GM23338 (cell line): ENCODE measurements around the gene ETFB. TPM values are rescaled to one million over a fixed set of nuclear protein-coding genes. Genes with fewer than 3 reads are reported as not detected.

Experiments used
- ATAC-seq: fragments of 200-7000 bp; cut with Tn5 transposase; 3 replicates; pipeline ENCODE4 v1.9.1; 2020
- DNase-seq: peaks from one replicate; pipeline ENCODE4 v3.0.0-alpha.2; 2015; ENCODE audit warnings: low spot score
- H2AFZ ChIP-seq: fragments of 200-600 bp; sonication (generic); 2 replicates; pipeline ENCODE4 v1.8.0; 2016; ENCODE audit warnings: antibody characterized with exemption, mild to moderate bottlenecking, moderate library complexity
- H3F3A ChIP-seq: fragments of 200-600 bp; sonication (generic); replicated peaks from 2 replicates; pipeline ENCODE4 v1.8.0; 2017; ENCODE audit warnings: antibody characterized with exemption, mixed run types, low read depth
- H3K27ac ChIP-seq: fragments of 200-600 bp; sonication (generic); 2 replicates; pipeline ENCODE4 v1.6.1; 2016; ENCODE audit warnings: low read depth
- H3K27me3 ChIP-seq: fragments of 200-600 bp; sonication (generic); 2 replicates; pipeline ENCODE4 v1.8.0; 2016; ENCODE audit warnings: mild to moderate bottlenecking, mixed run types, moderate library complexity; ENCODE audit not compliant: insufficient read depth
- H3K36me3 ChIP-seq: fragments of 200-600 bp; sonication (generic); 2 replicates; pipeline ENCODE4 v1.8.0; 2016; ENCODE audit warnings: mild to moderate bottlenecking; ENCODE audit not compliant: insufficient read depth
- H3K4me1 ChIP-seq: fragments of 200-600 bp; sonication (generic); 2 replicates; pipeline ENCODE4 v1.8.0; 2016; ENCODE audit warnings: mild to moderate bottlenecking, moderate library complexity; ENCODE audit not compliant: insufficient read depth
- H3K4me2 ChIP-seq: fragments of 200-600 bp; sonication (generic); 2 replicates; pipeline ENCODE4 v1.7.1; 2017; ENCODE audit warnings: mixed run types
- H3K4me3 ChIP-seq: fragments of 200-600 bp; sonication (generic); 2 replicates; pipeline ENCODE4 v1.6.1; 2016; ENCODE audit warnings: mixed run types
- H3K79me2 ChIP-seq: fragments of 200-600 bp; sonication (generic); replicated peaks from 2 replicates; pipeline ENCODE4 v1.8.0; 2017; ENCODE audit warnings: mild to moderate bottlenecking; ENCODE audit not compliant: insufficient read depth
- H3K9me2 ChIP-seq: fragments of 200-600 bp; sonication (generic); 2 replicates; pipeline ENCODE4 v1.8.0; 2017; ENCODE audit not compliant: insufficient read depth
- H4K20me1 ChIP-seq: fragments of 200-600 bp; sonication (generic); replicated peaks from 2 replicates; pipeline ENCODE4 v1.8.0; 2017; ENCODE audit warnings: mild to moderate bottlenecking; ENCODE audit not compliant: insufficient read depth
- H3K27ac Mint-ChIP-seq: 2 replicates; pipeline ENCODE4 v1.8.0; 2020; ENCODE audit warnings: inconsistent platforms, mild to moderate bottlenecking, moderate library complexity, mixed read lengths
- H3K27me3 Mint-ChIP-seq: 3 replicates; pipeline ENCODE4 v1.8.0; 2022; ENCODE audit warnings: low read depth, mild to moderate bottlenecking, moderate library complexity, mixed read lengths, inconsistent platforms; ENCODE audit not compliant: insufficient read depth, poor library complexity
- H3K36me3 Mint-ChIP-seq: 3 replicates; pipeline ENCODE4 v1.8.0; 2021; ENCODE audit warnings: low read depth, mild to moderate bottlenecking, inconsistent platforms, moderate library complexity, mixed read lengths
- H3K4me1 Mint-ChIP-seq: 3 replicates; pipeline ENCODE4 v1.8.0; 2020; ENCODE audit warnings: mild to moderate bottlenecking, inconsistent platforms, mixed read lengths
- H3K4me3 Mint-ChIP-seq: 3 replicates; pipeline ENCODE4 v1.8.0; 2021; ENCODE audit warnings: moderate library complexity, mild to moderate bottlenecking, inconsistent platforms, mixed read lengths
- H3K9me3 Mint-ChIP-seq: 3 replicates; pipeline ENCODE4 v1.8.0; 2020; ENCODE audit warnings: moderate library complexity, mild to moderate bottlenecking, inconsistent platforms, mixed read lengths
- CREB1 ChIP-seq: fragments of 250-450 bp; sonication (Bioruptor Pico); IDR thresholded peaks from 2 replicates; pipeline ENCODE4 v1.5.0; 2020; ENCODE audit warnings: low read depth, mild to moderate bottlenecking, moderate library complexity
- EZH2 ChIP-seq: fragments of 200-600 bp; sonication (generic); IDR thresholded peaks from one replicate; pipeline ENCODE4 v1.8.0; 2017; ENCODE audit warnings: antibody characterized with exemption, mild to moderate bottlenecking, low read depth; ENCODE audit not compliant: unreplicated experiment
- EZH2phosphoT487 ChIP-seq: fragments of 200-600 bp; sonication (generic); IDR thresholded peaks from one replicate; pipeline ENCODE4 v1.8.1; 2018; ENCODE audit warnings: antibody characterized with exemption; ENCODE audit not compliant: unreplicated experiment
- JUNB ChIP-seq: IDR thresholded peaks from one replicate; pipeline ENCODE4 v1.6.1; 2016; ENCODE audit warnings: antibody characterized with exemption; ENCODE audit not compliant: unreplicated experiment
- NANOG ChIP-seq: IDR thresholded peaks from 2 replicates; pipeline ENCODE4 v1.6.1; 2016; ENCODE audit warnings: antibody characterized with exemption, borderline replicate concordance
- POLR2AphosphoS5 ChIP-seq: IDR thresholded peaks from 2 replicates; pipeline ENCODE4 v1.6.1; 2016; ENCODE audit warnings: antibody characterized with exemption, low read depth
- STAT1 ChIP-seq: IDR thresholded peaks from one replicate; pipeline ENCODE4 v1.6.1; 2016; ENCODE audit warnings: antibody characterized with exemption; ENCODE audit not compliant: unreplicated experiment
- ZNF114 ChIP-seq: fragments of 250-450 bp; sonication (Bioruptor Pico); IDR thresholded peaks from 2 replicates; pipeline ENCODE4 v1.5.0; 2020; ENCODE audit warnings: mild to moderate bottlenecking, moderate library complexity
- ZNF331 ChIP-seq: fragments of 250-450 bp; sonication (Bioruptor Pico); IDR thresholded peaks from 2 replicates; pipeline ENCODE4 v1.5.0; 2020; ENCODE audit warnings: low read depth, mild to moderate bottlenecking, moderate library complexity
- polyA plus RNA-seq: library from polyadenylated mRNA; unstranded; fragments of >200 nt; fragmentation: Nextera tagmentation; extraction: Ambion mirVana; gene quantifications from 2 replicates; pipeline ENCODE4 v1.2.1, GENCODE V29; 2016
- total RNA-seq: library from RNA; depleted of rRNA; stranded (reverse); fragments of >200 nt; shearing (Covaris generic); gene quantifications from 2 replicates; pipeline ENCODE4 v1.2.3, GENCODE V29; 2014
- TF ChIP-seq, protein P1 (sequence below): fragments of 250-450 bp; sonication (Bioruptor Pico); IDR thresholded peaks from 2 replicates; pipeline ENCODE4 v1.5.0; 2020; ENCODE audit warnings: mild to moderate bottlenecking, moderate library complexity
- TF ChIP-seq, protein P2 (sequence below), 2 experiments: fragments of 200-600 bp in 1 of 2; sonication (generic) in 1 of 2; conservative IDR thresholded peaks; 2 replicates each; pipeline versions ENCODE4 v1.5.1 to v1.6.1; 2016 to 2017; ENCODE audit warnings: antibody characterized with exemption in 2 of 2, low read depth in 2 of 2, mild to moderate bottlenecking in 2 of 2, moderate library complexity in 1 of 2
- TF ChIP-seq, protein P3 (sequence below): IDR thresholded peaks from one replicate; pipeline ENCODE4 v1.6.1; 2018; ENCODE audit warnings: antibody characterized with exemption; ENCODE audit not compliant: unreplicated experiment
- TF ChIP-seq, protein P4 (sequence below): IDR thresholded peaks from 2 replicates; pipeline ENCODE4 v1.6.1; 2016; ENCODE audit warnings: antibody characterized with exemption

ETFB gene
- total and polyA plus RNA-seq, 2 experiments from 2014 or later, result 37.3 to 63.4 TPM

DNA sequence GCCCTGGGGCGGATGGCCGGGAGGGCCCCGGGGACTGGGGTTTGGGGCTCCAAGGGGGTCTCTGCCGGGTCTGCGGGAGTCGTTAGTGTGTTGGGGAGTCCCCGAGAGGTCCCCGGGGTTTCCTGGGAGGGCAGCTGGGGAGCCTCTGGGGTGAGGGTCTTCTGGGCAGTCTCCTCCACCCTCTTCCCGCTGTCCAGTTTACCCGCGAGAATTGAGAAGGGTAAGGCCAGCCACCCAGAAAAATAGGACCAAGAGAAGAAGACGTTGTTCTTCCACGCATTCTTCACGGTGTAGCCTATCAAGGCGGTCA lies 1.0 kb upstream of the ETFB start:
- H3K36me3 Mint-ChIP-seq, result no peaks in the 10 kb centered on the region; the same call in 2 of the 3 replicates
- no peak for DNase-seq
- H3K9me3 Mint-ChIP-seq, result no peaks in the 10 kb centered on the region; the same call in 2 of the 3 replicates
- peaks cover 17% of the 10 kb centered on the region for H3K27me3 Mint-ChIP-seq
- H3K4me1 ChIP-seq, result peaks cover 15% of the 10 kb centered on the region; the same call in 1 of the 2 replicates
- peak overlapping the region; percentile 99 for H3K4me3 Mint-ChIP-seq
- H3K4me3 ChIP-seq, result peak overlapping the region; percentile 98
- H3K27ac ChIP-seq, result peak overlapping the region; percentile 81; the same call in 1 of the 2 replicates
- peak overlapping the region; percentile 81; the same call in 1 of the 2 replicates for H3K27ac Mint-ChIP-seq
- 0 out of 2 replicates have a peak, but pooled peaks cover 4% of the 10 kb centered on the region for H3K79me2 ChIP-seq
- peak; percentile 7 for ATAC-seq
- no peaks in the 10 kb centered on the region for H3K27me3 ChIP-seq
- no peaks in the 10 kb centered on the region for H4K20me1 ChIP-seq
- H3K36me3 ChIP-seq, result no peaks in the 10 kb centered on the region
- H2AFZ ChIP-seq, result peak overlapping the region; percentile 72
- H3K4me1 Mint-ChIP-seq, result peaks cover 25% of the 10 kb centered on the region
- no peaks in the 10 kb centered on the region for H3K9me2 ChIP-seq
- H3F3A ChIP-seq, result no peaks in the 10 kb centered on the region; the same call in 1 of the 2 replicates
- TF ChIP-seq CREB1, result no peak
- TF ChIP-seq POLR2AphosphoS5, result no peak; the same call in 1 of the 2 replicates
- TF ChIP-seq, protein P1, sequence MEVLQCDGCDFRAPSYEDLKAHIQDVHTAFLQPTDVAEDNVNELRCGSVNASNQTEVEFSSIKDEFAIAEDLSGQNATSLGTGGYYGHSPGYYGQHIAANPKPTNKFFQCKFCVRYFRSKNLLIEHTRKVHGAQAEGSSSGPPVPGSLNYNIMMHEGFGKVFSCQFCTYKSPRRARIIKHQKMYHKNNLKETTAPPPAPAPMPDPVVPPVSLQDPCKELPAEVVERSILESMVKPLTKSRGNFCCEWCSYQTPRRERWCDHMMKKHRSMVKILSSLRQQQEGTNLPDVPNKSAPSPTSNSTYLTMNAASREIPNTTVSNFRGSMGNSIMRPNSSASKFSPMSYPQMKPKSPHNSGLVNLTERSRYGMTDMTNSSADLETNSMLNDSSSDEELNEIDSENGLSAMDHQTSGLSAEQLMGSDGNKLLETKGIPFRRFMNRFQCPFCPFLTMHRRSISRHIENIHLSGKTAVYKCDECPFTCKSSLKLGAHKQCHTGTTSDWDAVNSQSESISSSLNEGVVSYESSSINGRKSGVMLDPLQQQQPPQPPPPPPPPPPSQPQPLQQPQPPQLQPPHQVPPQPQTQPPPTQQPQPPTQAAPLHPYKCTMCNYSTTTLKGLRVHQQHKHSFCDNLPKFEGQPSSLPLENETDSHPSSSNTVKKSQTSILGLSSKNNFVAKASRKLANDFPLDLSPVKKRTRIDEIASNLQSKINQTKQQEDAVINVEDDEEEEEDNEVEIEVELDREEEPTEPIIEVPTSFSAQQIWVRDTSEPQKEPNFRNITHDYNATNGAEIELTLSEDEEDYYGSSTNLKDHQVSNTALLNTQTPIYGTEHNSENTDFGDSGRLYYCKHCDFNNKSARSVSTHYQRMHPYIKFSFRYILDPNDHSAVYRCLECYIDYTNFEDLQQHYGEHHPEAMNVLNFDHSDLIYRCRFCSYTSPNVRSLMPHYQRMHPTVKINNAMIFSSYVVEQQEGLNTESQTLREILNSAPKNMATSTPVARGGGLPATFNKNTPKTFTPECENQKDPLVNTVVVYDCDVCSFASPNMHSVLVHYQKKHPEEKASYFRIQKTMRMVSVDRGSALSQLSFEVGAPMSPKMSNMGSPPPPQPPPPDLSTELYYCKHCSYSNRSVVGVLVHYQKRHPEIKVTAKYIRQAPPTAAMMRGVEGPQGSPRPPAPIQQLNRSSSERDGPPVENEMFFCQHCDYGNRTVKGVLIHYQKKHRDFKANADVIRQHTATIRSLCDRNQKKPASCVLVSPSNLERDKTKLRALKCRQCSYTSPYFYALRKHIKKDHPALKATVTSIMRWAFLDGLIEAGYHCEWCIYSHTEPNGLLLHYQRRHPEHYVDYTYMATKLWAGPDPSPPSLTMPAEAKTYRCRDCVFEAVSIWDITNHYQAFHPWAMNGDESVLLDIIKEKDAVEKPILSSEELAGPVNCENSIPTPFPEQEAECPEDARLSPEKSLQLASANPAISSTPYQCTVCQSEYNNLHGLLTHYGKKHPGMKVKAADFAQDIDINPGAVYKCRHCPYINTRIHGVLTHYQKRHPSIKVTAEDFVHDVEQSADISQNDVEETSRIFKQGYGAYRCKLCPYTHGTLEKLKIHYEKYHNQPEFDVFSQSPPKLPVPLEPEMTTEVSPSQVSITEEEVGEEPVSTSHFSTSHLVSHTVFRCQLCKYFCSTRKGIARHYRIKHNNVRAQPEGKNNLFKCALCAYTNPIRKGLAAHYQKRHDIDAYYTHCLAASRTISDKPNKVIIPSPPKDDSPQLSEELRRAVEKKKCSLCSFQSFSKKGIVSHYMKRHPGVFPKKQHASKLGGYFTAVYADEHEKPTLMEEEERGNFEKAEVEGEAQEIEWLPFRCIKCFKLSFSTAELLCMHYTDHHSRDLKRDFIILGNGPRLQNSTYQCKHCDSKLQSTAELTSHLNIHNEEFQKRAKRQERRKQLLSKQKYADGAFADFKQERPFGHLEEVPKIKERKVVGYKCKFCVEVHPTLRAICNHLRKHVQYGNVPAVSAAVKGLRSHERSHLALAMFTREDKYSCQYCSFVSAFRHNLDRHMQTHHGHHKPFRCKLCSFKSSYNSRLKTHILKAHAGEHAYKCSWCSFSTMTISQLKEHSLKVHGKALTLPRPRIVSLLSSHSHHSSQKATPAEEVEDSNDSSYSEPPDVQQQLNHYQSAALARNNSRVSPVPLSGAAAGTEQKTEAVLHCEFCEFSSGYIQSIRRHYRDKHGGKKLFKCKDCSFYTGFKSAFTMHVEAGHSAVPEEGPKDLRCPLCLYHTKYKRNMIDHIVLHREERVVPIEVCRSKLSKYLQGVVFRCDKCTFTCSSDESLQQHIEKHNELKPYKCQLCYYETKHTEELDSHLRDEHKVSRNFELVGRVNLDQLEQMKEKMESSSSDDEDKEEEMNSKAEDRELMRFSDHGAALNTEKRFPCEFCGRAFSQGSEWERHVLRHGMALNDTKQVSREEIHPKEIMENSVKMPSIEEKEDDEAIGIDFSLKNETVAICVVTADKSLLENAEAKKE (CRISPR knock-in tag), result no peak
- TF ChIP-seq, protein P2, sequence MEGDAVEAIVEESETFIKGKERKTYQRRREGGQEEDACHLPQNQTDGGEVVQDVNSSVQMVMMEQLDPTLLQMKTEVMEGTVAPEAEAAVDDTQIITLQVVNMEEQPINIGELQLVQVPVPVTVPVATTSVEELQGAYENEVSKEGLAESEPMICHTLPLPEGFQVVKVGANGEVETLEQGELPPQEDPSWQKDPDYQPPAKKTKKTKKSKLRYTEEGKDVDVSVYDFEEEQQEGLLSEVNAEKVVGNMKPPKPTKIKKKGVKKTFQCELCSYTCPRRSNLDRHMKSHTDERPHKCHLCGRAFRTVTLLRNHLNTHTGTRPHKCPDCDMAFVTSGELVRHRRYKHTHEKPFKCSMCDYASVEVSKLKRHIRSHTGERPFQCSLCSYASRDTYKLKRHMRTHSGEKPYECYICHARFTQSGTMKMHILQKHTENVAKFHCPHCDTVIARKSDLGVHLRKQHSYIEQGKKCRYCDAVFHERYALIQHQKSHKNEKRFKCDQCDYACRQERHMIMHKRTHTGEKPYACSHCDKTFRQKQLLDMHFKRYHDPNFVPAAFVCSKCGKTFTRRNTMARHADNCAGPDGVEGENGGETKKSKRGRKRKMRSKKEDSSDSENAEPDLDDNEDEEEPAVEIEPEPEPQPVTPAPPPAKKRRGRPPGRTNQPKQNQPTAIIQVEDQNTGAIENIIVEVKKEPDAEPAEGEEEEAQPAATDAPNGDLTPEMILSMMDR (conservative IDR thresholded peaks at IDR 0.05; ENCODE audit: low read depth in 2 of 2), result no peak
- TF ChIP-seq, protein P3, sequence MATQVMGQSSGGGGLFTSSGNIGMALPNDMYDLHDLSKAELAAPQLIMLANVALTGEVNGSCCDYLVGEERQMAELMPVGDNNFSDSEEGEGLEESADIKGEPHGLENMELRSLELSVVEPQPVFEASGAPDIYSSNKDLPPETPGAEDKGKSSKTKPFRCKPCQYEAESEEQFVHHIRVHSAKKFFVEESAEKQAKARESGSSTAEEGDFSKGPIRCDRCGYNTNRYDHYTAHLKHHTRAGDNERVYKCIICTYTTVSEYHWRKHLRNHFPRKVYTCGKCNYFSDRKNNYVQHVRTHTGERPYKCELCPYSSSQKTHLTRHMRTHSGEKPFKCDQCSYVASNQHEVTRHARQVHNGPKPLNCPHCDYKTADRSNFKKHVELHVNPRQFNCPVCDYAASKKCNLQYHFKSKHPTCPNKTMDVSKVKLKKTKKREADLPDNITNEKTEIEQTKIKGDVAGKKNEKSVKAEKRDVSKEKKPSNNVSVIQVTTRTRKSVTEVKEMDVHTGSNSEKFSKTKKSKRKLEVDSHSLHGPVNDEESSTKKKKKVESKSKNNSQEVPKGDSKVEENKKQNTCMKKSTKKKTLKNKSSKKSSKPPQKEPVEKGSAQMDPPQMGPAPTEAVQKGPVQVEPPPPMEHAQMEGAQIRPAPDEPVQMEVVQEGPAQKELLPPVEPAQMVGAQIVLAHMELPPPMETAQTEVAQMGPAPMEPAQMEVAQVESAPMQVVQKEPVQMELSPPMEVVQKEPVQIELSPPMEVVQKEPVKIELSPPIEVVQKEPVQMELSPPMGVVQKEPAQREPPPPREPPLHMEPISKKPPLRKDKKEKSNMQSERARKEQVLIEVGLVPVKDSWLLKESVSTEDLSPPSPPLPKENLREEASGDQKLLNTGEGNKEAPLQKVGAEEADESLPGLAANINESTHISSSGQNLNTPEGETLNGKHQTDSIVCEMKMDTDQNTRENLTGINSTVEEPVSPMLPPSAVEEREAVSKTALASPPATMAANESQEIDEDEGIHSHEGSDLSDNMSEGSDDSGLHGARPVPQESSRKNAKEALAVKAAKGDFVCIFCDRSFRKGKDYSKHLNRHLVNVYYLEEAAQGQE, result no peak
- TF ChIP-seq EZH2phosphoT487, result no peak
- TF ChIP-seq ZNF331 (CRISPR knock-in tag), result no peak
- TF ChIP-seq NANOG, result no peak
- TF ChIP-seq ZNF114 (CRISPR knock-in tag), result no peak
- TF ChIP-seq, protein P4, sequence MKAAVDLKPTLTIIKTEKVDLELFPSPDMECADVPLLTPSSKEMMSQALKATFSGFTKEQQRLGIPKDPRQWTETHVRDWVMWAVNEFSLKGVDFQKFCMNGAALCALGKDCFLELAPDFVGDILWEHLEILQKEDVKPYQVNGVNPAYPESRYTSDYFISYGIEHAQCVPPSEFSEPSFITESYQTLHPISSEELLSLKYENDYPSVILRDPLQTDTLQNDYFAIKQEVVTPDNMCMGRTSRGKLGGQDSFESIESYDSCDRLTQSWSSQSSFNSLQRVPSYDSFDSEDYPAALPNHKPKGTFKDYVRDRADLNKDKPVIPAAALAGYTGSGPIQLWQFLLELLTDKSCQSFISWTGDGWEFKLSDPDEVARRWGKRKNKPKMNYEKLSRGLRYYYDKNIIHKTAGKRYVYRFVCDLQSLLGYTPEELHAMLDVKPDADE, result no peak
- TF ChIP-seq STAT1, result no peak
- no peak for TF ChIP-seq JUNB
- no peak for TF ChIP-seq EZH2
- H3K4me2 ChIP-seq, result peak overlapping the region; percentile 95
